Right hindlimb (tissue), 1 donor: ENCODE results near the gene ATP8A2.

Experiments
- DNase-seq: peaks from one replicate; pipeline ENCODE4 v3.0.0-alpha.2; 2018

ATP8A2 gene

DNA sequence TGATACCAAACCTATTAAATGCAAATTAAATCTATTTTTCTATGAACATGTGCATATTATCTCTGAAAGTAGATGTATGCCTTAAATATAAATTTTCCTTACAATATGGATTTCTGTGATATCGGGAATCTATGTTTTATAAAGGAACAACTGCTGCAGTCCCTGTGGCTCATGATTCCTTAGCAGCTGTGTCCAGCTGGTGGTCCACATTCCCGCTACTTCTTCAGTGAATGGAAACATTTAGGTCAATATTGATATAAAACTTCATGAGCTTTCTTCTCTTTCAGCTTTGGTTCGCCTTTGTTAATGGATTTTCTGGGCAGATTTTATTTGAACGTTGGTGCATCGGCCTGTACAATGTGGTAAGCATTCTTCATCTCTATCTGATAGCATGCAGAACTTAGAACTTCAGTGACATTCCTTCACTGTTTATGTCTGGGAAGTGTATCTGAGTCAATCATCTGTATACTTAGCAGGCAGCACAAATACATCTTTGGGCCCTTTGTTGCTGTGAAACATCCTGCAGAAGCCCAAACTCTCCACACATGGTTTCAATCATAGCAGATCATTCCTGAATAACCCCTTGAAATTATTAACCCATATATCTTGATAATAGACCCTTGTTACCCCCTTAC lies 456.2 kb downstream of the ATP8A2 start:
- DNase-seq: no peak

- DNase-seq: no peak
These were observed 462.0 kb downstream of the ATP8A2 start for GRCh38 chr13:25833761-25834160.

DNA sequence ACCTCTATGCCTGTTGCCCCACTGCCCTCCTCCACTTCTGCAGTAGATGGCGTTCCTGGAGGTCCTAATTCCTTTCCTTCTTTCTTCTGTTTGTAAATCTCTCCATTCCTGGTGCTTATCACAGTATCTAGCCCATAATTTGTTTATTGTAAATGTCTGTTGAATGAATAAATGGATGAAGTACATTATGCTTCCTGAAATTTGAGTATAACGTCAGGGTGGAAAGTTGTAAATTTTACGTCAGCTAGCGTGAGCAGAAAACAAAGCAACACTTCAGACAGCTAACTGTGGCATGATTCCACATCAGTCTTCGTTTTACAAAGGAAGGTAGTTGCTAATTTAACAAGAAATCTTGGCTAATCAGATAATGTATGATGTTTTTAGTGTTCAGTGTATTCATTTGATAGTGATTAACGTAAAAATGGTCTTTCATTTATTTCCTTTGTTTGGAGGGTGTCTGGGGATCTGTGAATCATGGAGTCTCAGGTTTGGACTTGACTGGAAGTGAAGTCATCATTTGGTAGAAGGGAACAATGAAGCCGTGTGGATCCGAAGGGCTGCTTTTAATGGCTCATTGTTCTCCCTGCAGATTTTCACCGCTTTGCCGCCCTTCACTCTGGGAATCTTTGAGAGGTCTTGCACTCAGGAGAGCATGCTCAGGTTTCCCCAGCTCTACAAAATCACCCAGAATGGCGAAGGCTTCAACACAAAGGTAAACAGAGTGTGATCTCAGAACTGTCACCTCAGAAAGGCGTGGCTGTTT lies 465.0 kb downstream of the ATP8A2 start:
- no peak for DNase-seq

- DNase-seq: no peak
These were observed 467.6 kb downstream of the ATP8A2 start for GRCh38 chr13:25839371-25839770.

DNA sequence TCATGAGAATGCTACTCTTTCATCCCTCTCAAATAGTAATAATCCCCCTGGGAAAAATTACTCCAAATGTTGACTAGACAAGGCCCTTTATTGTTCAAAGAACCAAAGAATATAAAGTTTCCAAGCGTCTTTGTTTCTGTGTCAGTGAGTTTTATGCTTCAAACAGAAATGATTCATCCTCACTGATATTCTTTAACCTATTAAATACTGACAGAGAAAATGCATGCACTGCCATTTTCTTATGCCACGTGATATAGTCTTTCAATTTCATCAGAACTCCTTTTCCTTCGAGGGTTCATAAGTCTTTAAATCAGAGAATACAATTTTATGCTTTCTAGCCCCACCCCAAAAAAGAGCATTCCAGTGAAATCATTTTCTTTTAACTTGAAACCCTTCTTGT lies 468.5 kb downstream of the ATP8A2 start:
- no peak for DNase-seq

- DNase-seq: no peak
These were observed 469.2 kb downstream of the ATP8A2 start for GRCh38 chr13:25840931-25841330.

GRCh38 chr13:25843692-25844091 lies 471.9 kb downstream of the ATP8A2 start:
- DNase-seq: no peak

- DNase-seq: no peak
These were observed 473.0 kb downstream of the ATP8A2 start for GRCh38 chr13:25844559-25845434.

- no peak for DNase-seq
These were observed 474.6 kb downstream of the ATP8A2 start for GRCh38 chr13:25846222-25846984.

- DNase-seq: no peak
These were observed 475.4 kb downstream of the ATP8A2 start for GRCh38 chr13:25847145-25847544.

DNA sequence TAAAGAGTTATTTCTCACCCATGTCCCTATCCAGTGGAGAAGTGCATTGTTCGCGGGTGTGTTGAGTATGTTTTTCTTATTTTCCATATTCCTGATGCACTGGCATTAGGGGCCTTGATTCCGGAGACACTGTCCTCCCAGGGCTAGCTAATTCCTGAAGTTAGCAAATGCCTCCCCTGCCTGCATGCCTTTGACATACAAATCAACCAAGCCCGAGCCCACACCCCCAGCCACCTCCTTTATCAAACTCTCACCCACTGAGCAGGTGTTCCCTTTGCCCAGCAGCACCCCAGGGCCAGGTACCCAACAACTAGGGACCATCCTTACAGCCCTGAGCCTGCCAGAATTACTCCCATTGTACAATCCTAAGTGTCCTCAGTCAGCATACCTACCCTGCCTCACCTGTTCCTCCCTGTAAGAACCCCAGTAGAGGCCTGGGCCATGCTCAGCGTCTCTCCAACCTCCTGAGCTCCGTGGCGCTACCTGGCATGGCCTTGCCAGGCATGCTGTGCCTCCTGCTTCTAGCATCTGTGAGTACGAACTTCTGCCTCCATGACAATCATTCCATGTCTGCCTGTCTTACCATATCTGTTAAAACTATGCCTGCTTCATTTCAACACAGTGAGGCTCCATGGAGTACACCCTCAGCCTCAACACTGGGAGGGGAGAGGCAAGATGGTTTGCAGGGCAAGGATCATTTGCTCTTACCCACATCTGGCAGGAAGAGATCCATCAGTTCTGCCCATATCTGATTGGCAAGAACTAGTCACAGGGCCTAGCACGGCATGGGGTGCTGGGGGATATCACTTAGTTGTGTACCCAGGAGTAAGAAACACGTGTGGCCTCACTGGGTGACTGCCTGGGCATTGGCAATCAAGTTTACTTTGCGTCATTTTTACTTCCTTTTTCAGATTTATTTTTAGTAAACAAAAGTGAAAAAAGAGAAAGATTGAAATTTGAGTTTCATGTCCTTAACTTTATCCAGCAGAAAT lies 476.2 kb downstream of the ATP8A2 start:
- no peak for DNase-seq

DNA sequence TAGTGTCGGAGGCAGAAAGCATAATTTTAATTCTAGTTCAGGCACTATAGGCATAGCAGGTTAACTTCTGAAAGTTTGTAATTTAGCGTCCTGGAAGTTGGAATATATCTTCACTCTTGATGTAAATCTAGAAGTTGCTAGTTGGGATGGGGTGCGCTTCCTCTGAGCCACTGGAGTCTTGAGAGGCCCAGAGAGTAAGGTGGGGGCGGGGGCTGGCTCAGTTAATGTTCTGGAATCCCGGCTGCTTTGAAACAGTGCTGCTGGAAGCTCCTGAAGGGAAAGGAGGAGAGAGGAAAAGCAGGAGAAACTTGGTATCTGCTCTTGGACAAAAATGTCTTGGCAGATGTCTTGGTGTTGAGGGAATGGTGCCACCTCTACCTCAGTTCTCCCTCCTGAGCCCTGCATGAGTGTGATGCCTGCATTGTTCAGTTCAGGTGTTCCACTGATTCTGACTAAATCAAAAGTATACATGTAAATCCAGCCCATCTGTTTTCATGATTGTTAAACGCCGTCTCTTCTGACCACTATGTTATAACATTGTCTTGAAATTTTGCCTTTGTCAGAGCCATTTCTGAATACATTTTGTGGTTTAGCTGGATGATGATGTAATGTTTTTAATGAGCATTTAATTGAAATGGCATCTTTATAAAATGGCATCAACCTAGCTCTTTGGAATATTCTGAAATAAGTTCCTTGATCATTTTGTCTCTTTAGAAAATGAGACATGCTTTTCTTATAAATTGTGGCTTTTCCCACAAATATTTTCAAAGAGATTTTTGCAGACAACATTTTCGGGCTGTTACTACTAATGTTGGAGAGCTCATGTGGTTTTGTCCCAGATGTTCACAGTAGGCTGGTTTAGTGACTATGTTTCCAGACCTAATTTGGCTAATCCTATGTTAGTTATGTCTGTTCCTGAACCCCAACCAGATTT lies 477.3 kb downstream of the ATP8A2 start:
- peak; percentile 36 for DNase-seq

DNA sequence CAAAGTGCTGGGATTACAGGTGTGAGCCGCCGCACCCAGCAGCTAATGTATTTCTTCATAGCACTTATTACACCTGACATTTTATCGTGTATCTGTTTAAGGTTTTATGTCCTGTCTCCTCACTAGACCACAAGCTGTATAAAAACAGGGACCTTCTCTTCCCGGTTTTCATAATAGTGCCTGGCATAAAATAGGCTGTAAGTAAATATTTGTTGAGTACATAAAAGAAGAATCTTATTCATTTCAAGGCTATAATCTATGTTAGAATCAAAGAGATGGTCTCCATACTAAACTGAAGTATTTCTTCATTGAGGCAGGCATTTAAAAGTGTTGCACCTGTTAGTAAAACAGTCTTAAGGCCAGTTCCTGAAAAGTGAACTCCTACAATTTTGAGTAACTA lies 486.1 kb downstream of the ATP8A2 start:
- DNase-seq: no peak

DNA sequence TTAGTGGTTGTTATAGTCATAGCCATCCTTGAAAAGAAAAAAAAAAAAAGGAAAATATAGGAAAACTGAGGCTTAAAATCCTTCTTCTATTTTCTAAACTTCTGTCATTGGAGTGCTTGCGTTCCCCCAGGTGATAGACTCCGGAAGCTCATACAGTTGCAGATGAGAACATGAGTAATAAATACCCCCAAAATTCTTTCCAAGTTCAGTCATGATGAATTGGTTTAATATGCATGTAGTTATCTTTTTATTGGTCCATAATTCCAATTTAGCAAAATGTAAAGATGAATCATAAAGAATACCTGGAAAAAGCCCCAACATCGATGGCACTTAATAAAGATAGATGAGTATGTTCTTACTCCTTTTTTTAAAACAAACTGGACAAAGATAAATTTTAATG lies 487.8 kb downstream of the ATP8A2 start:
- no peak for DNase-seq

GRCh38 chr13:25860265-25860664 lies 488.5 kb downstream of the ATP8A2 start:
- no peak for DNase-seq

- DNase-seq: no peak
These were observed 489.1 kb downstream of the ATP8A2 start for GRCh38 chr13:25860862-25861261.

DNA sequence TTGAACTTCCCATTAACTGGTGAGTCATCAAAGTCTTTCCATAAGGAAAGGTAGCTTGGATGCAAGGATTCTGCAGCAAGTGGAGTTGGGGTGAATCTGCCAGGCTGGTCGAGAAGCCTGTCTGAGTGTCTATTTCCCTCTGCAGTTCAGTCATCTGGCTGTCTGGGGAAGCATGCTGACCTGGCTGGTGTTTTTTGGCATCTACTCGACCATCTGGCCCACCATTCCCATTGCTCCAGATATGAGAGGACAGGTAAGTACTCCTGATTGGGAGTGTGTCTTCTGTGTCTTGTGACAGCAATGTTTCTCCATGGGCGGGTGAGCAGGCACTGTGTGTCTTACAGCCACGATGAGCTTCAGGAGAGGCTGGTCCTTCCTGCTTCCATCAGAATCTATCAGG lies 490.4 kb downstream of the ATP8A2 start:
- no peak for DNase-seq

- no peak for DNase-seq
These were observed 492.3 kb downstream of the ATP8A2 start for GRCh38 chr13:25864116-25864515.

DNA sequence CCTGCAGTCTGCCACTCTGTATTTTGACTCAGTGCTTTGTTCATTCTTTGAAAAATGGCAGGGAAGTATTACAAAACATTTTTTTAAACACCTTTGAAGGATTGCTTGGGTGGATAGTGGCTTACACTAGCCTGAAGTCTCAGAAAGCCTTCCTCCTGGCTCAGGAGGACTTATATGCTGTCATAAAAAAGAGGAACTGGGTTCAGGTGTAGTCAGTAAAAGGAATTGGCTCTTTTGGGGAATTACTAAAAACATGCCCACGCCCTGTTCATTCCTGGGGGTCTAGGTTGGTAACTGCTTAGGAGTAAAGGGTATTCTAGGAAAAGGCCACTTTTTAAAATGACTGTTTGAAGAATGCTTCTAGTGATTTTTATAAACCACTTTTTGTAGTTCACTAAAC lies 493.2 kb downstream of the ATP8A2 start:
- no peak for DNase-seq

GRCh38 chr13:25865391-25865790 lies 493.6 kb downstream of the ATP8A2 start:
- DNase-seq: no peak
